ENCODE results near the gene MAPK10. TPM values are rescaled to one million over a fixed set of nuclear protein-coding genes. Genes with fewer than 3 reads are reported as not detected.

The MAPK10 gene
- total and polyA plus RNA-seq, 2 of the 8 experiments (the other 6 are each of a cell fraction or from before 2014, with no cell fraction given), result 2.5 to 3.1 TPM

DNA sequence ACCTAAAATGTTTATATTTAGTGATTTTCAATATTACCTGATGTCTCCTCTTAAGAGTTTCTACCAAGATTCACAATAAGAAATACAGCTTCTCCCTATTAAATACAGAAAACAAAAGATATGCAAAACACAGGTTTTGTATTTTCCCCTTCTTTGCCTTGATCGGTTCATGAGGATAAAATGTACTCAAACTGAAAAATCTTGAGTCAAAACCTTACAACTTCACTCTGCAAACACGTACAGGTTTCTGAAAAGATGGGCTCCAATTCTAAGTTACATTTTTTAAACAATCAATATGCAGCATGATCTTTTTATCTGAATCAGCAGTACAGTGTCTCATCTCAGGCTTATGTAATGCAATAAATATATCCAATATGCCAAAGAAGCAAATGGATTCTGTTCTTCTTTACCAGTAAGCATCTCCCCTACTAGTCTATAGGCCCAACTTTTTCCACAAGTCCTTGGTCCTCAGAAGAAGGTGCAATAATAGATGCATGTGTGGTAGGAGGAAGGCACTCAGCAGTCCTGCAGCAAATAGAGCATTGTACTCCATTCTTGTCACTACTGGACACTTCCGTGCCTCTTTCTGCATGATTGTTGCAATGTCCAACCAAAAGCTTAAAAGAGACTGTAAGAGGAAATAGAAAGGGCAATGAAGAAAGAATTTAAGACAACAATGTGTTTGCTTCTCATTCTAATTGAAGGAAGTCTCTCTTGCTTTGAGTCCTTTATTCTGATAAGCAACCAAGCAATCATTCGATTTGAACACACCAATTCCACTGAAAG, 3.2 kb downstream of the MAPK10 start (continued):
- TF ChIP-seq SP2 (IDR thresholded peaks at IDR 0.05; ENCODE audit: low read length) (no peak), BRCA1 (IDR thresholded peaks at IDR 0.05; ENCODE audit: low read depth, low read length) (no peak), MAFK (IDR thresholded peaks at IDR 0.05; ENCODE audit: low read depth, low read length) (no peak)
